Heart right ventricle (tissue), 16 donors: ENCODE results near the gene CCDC126. TPM values are rescaled to one million over a fixed set of nuclear protein-coding genes. Genes with fewer than 3 reads are reported as not detected.

ENCODE experiments used
- ATAC-seq, 8 donors: fragments of 200-7000 bp; cut with Tn5 transposase; one replicate each; pipeline ENCODE4 v1.9.1; 2020; ENCODE audit warnings: mild to moderate bottlenecking in 8 of 8, moderate library complexity in 8 of 8, moderate number of reproducible peaks in 1 of 8
- DNase-seq, 2 donors: peaks; one replicate each; pipeline ENCODE4 v3.0.0-alpha.2; 2020
- H3K27ac ChIP-seq, 10 donors: fragments of 200-600 bp; sonication (generic) in 2 of 10; one replicate each; pipeline versions ENCODE4 v1.5.0 to v1.8.0; 2020 to 2022; ENCODE audit warnings: mild to moderate bottlenecking in 3 of 10
- H3K27me3 ChIP-seq, 7 donors: fragments of 200-600 bp; one replicate each; pipeline ENCODE4 v1.8.0; 2021 to 2022; ENCODE audit warnings: mild to moderate bottlenecking in 2 of 7
- H3K36me3 ChIP-seq, 9 donors: fragments of 200-600 bp; sonication (generic) in 1 of 9; one replicate each; pipeline versions ENCODE4 v1.5.0 to v1.8.0; 2020 to 2022; ENCODE audit warnings: mild to moderate bottlenecking in 2 of 9
- H3K4me1 ChIP-seq, 9 donors: fragments of 200-600 bp; sonication (generic) in 1 of 9; one replicate each; pipeline versions ENCODE4 v1.5.0 to v1.8.0; 2020 to 2022; ENCODE audit warnings: mild to moderate bottlenecking in 4 of 9
- H3K4me3 ChIP-seq, 10 donors: fragments of 200-600 bp; sonication (generic) in 2 of 10; one replicate each; pipeline versions ENCODE4 v1.5.0 to v1.8.0; 2020 to 2022; ENCODE audit warnings: mild to moderate bottlenecking in 7 of 10, moderate library complexity in 2 of 10
- H3K9me3 ChIP-seq, 11 donors: fragments of 200-600 bp in 10 of 11; sonication (generic) in 2 of 11; one replicate each; pipeline versions ENCODE4 v1.5.0 to v1.8.0; 2013 to 2022; ENCODE audit warnings: mild to moderate bottlenecking in 2 of 11, control low read depth in 1 of 11, moderate library complexity in 1 of 11
- CTCF ChIP-seq, 9 donors: fragments of 200-600 bp; sonication (generic) in 2 of 9; IDR thresholded peaks; one replicate each; pipeline versions ENCODE4 v1.5.0 to v1.8.0; 2021 to 2022; ENCODE audit warnings: antibody characterized with exemption in 9 of 9, mild to moderate bottlenecking in 5 of 9, moderate library complexity in 1 of 9
- intact Hi-C, 10 donors: fragments of 100-400 bp; cut with DNase I; formaldehyde crosslinking; loops; one replicate each; pipeline versions ENCODE4 v1.11.1 to v1.14.2; 2022
- polyA plus RNA-seq, 2 donors: library from polyadenylated mRNA; stranded (reverse); fragments of 200-250 nt; gene quantifications; one replicate each; pipeline ENCODE4 v1.2.3, GENCODE V29; 2013
- total RNA-seq, 10 donors: library from RNA; stranded (reverse); fragmentation: NEBNext Ultra II Directional in 3 of 10; extraction: Animal tissue kit (Norgen Biotek cat#: 25700) in 3 of 10; gene quantifications; one replicate each; pipeline versions ENCODE4 v1.2.1 to v1.2.4, GENCODE V29; 2021 to 2023
- donor health status: Arrhythmogenic right ventricular cardiomyopathy.
- donor health status: ischemic (EF 13 %, LVEDD 7.1; RV severe dilation, severe dysfunction).
- donor health status: healthy with polysubstance abuse.
- donor health status: DM: no; HTN: yes; CAD: no.
- donor health status: DM: no; HTN: no; CAD: no.
- donor health status: ischemic (EF 25% LVEDD 6.9; RV normal size, moderate dysfunction).
- donor health status: ischemic (EF 25% LVEDD 5.7; RV mildly dilated, moderate dysfunction).
- donor health status: healthy.
- donor health status: DM: yes; HTN: yes; CAD: no.
- donor health status: Ischemic cardiomyopathy.
- donor health status: ischemic (EF 35%, LVEDD 5.7; RV mildly dilated, moderate dysfunction).
- donor health status: nonischemic (EF 11% LVEDD 7.7; RV severe dilation, severe dysfunction).
- donor health status: DM: yes; HTN: yes; CAD: no.
- donor health status: PGD.
- donor health status: ischemic (EF 29% LVEDD 5.4; RV normal size, mild dysfunction).
- donor health status: nonischemic (EF 23%, LVEDD 6.1; RV moderate dilation, normal function).

The CCDC126 gene
- total and polyA plus RNA-seq, 12 donors = 2.9 to 11.9 (median 8.7) TPM

DNA sequence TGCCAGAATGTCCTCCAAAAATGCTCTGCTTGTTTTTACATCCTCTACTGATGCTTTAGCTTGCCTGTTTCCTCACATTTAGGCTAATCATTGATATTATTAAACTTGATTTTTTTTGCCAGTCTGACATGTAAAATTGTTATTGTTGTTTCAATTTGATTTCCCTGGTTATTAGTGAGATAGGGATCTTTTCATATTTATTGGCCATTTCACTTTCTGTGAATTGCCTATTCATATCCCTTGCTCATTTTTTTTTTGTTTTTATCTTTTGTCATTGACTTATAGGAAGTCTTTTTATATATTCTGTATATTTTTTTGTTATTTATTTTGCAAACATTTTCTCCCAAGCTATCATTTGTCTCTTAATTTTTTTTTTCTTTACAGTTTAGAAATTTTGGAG, 96.0 kb downstream of the CCDC126 start:
- Histone ChIP-seq H3K27ac (no peak overlapping the region), H3K36me3 (peaks cover 0 to 87% (median 27%) of the 10 kb centered on the region in 9 donors), H3K27me3 (no peaks in the 10 kb centered on the region), H3K9me3 (peaks cover 0 to 13% (median 0%) of the 10 kb centered on the region in 11 donors), H3K4me1 (no peaks in the 10 kb centered on the region), H3K4me3 (no peak overlapping the region)
- no peak for DNase-seq
- no peak for ATAC-seq
- TF ChIP-seq CTCF (IDR thresholded peaks at IDR 0.05) = no peak
- intact Hi-C loops = no loop called here

Other genes with a start within 250 kb of the CCDC126 start
- gene IGF2BP3, start 126.9 kb upstream of the CCDC126 start, total RNA-seq = under 1 TPM in 3 of 10 donors, not detected in 7; 0.20 to 0.60 (median 0.49) TPM
- gene IGF2BP3, start 126.9 kb upstream of the CCDC126 start, polyA plus RNA-seq = under 1 TPM in 1 of 2 donors, not detected in 1; 0.16 TPM
- 10 to 100 TPM; 26.9 to 38.3 (median 31.2) TPM for gene TRA2A, start 65.4 kb upstream of the CCDC126 start, total RNA-seq
- gene TRA2A, start 65.4 kb upstream of the CCDC126 start, polyA plus RNA-seq = 10 to 100 TPM; 24.6 to 86.8 TPM
- 1 to 10 TPM; 1.4 to 5.8 (median 4.2) TPM for gene FAM221A, start 82.8 kb downstream of the CCDC126 start, total RNA-seq
- gene FAM221A, start 82.8 kb downstream of the CCDC126 start, polyA plus RNA-seq = 1 to 10 TPM; 4.1 to 6.8 TPM
- under 1 TPM in 4 of 10 donors, not detected in 6; 0.11 to 0.72 (median 0.20) TPM for gene STK31, start 112.8 kb downstream of the CCDC126 start, total RNA-seq
- gene STK31, start 112.8 kb downstream of the CCDC126 start, polyA plus RNA-seq = under 1 TPM; 0.04 to 0.29 TPM